ENCODE measurements around the gene NBEAL2.

The NBEAL2 gene

GRCh38 chr3:46943237-46944187 is 36.0 kb upstream of the NBEAL2 start:
- DNase-seq = no peak

- DNase-seq = no peak
Observed at GRCh38 chr3:46944191-46944590, 35.3 kb upstream of the NBEAL2 start.

GRCh38 chr3:46946416-46946815 is 33.0 kb upstream of the NBEAL2 start:
- DNase-seq = no peak

- DNase-seq = peak; percentile 34 to 60
Observed at GRCh38 chr3:46946856-46947545, 32.5 kb upstream of the NBEAL2 start.

- DNase-seq = no peak
Observed at GRCh38 chr3:46947546-46947901, 31.9 kb upstream of the NBEAL2 start.

GRCh38 chr3:46947981-46948791 is 31.3 kb upstream of the NBEAL2 start:
- DNase-seq = peak; percentile 36 to 65

GRCh38 chr3:46948830-46949671 is 30.4 kb upstream of the NBEAL2 start:
- DNase-seq = no peak

- DNase-seq = no peak
Observed at GRCh38 chr3:46950177-46950576, 29.3 kb upstream of the NBEAL2 start.

- DNase-seq = no peak
Observed at GRCh38 chr3:46950650-46951241, 28.7 kb upstream of the NBEAL2 start.

GRCh38 chr3:46952813-46953212 is 26.7 kb upstream of the NBEAL2 start:
- DNase-seq = no peak

- no peak for DNase-seq
Observed at GRCh38 chr3:46953234-46954010, 26.0 kb upstream of the NBEAL2 start.

- DNase-seq = no peak
Observed at GRCh38 chr3:46954178-46954577, 25.3 kb upstream of the NBEAL2 start.

- no peak for DNase-seq
Observed at GRCh38 chr3:46955157-46955556, 24.3 kb upstream of the NBEAL2 start.

- no peak for DNase-seq
Observed at GRCh38 chr3:46955801-46956259, 23.6 kb upstream of the NBEAL2 start.

GRCh38 chr3:46957092-46957820 is 22.2 kb upstream of the NBEAL2 start:
- DNase-seq = no peak

- DNase-seq = no peak
Observed at GRCh38 chr3:46958467-46959160, 20.9 kb upstream of the NBEAL2 start.

GRCh38 chr3:46959161-46959511 is 20.3 kb upstream of the NBEAL2 start:
- DNase-seq = peak; percentile 21 to 69

- no peak for DNase-seq
Observed at GRCh38 chr3:46960081-46960701, 19.3 kb upstream of the NBEAL2 start.

- DNase-seq = no peak
Observed at GRCh38 chr3:46960835-46961234, 18.6 kb upstream of the NBEAL2 start.
